ENCODE measurements around the gene STEAP1B.

Gene STEAP1B

GRCh38 chr7:22397981-22398380, 102.0 kb downstream of the STEAP1B start:
- no peak for DNase-seq

- DNase-seq = no peak
These were observed 104.8 kb downstream of the STEAP1B start for GRCh38 chr7:22395222-22395621.

GRCh38 chr7:22394739-22395138, 105.2 kb downstream of the STEAP1B start:
- no peak for DNase-seq

- DNase-seq = no peak
These were observed 105.9 kb downstream of the STEAP1B start for GRCh38 chr7:22393913-22394729.

- DNase-seq = no peak
These were observed 109.5 kb downstream of the STEAP1B start for GRCh38 chr7:22390516-22390915.

- no peak for DNase-seq
These were observed 110.1 kb downstream of the STEAP1B start for GRCh38 chr7:22389892-22390291.

- DNase-seq = no peak
These were observed 112.4 kb downstream of the STEAP1B start for GRCh38 chr7:22387583-22387982.

GRCh38 chr7:22386865-22387264, 113.1 kb downstream of the STEAP1B start:
- no peak for DNase-seq

- DNase-seq = no peak
These were observed 113.7 kb downstream of the STEAP1B start for GRCh38 chr7:22386206-22386858.

GRCh38 chr7:22385326-22385725, 114.7 kb downstream of the STEAP1B start:
- no peak for DNase-seq

- no peak for DNase-seq
These were observed 119.7 kb downstream of the STEAP1B start for GRCh38 chr7:22380333-22380732.

GRCh38 chr7:22378199-22378980, 121.6 kb downstream of the STEAP1B start:
- DNase-seq = no peak

- DNase-seq = no peak
These were observed 122.3 kb downstream of the STEAP1B start for GRCh38 chr7:22377703-22378102.

GRCh38 chr7:22375359-22376048, 124.5 kb downstream of the STEAP1B start:
- DNase-seq = no peak

- no peak for DNase-seq
These were observed 126.1 kb downstream of the STEAP1B start for GRCh38 chr7:22373911-22374310.

- DNase-seq = no peak
These were observed 126.6 kb downstream of the STEAP1B start for GRCh38 chr7:22373388-22373787.

GRCh38 chr7:22372863-22373262, 127.1 kb downstream of the STEAP1B start:
- no peak for DNase-seq

GRCh38 chr7:22371878-22372277, 128.1 kb downstream of the STEAP1B start:
- DNase-seq = no peak
